PC-3 (cell line): ENCODE measurements around the gene IARS2. TPM values are rescaled to one million over a fixed set of nuclear protein-coding genes. Genes with fewer than 3 reads are reported as not detected.

Source experiments
- ATAC-seq: fragments of 200-7000 bp; cut with Tn5 transposase; 2 replicates; pipeline ENCODE4 v1.9.1; 2020; ENCODE audit warnings: mild to moderate bottlenecking, moderate library complexity
- BruUV-seq: library from RNA; stranded (reverse); fragments of 400-500 nt; replicated peaks from 2 replicates; lab custom pipeline; 2021; lab: Mats Ljungman, UMichigan
- CTCF ChIA-PET: fragments of 300-600 bp; sonication (Branson Sonifier 250); formaldehyde crosslinking; loops from one replicate; lab custom pipeline; 2022; ENCODE audit warnings: antibody characterized with exemption; lab: Charles Lee
- POLR2A ChIA-PET: fragments of 300-600 bp; sonication (Branson Sonifier 250); formaldehyde crosslinking; loops from one replicate; lab custom pipeline; 2022; ENCODE audit warnings: antibody characterized with exemption; ENCODE audit not compliant: unreplicated experiment; lab: Charles Lee
- DNase-seq: peaks from one replicate; pipeline ENCODE4 v3.0.0-alpha.2; 2015
- H2AFZ ChIP-seq: fragments of 300-600 bp; sonication (generic); 2 replicates; pipeline ENCODE4 v1.6.0; 2016; ENCODE audit warnings: antibody characterized with exemption, low read length
- H3F3A ChIP-seq: fragments of 300-600 bp; sonication (generic); one replicate; pipeline ENCODE4 v1.6.0; 2017; ENCODE audit warnings: antibody characterized with exemption, low read length, control low read depth, mild to moderate bottlenecking; ENCODE audit not compliant: unreplicated experiment
- H3K27ac ChIP-seq: fragments of 300-600 bp; sonication (generic); 2 replicates; pipeline ENCODE4 v1.5.1; 2016; ENCODE audit warnings: mild to moderate bottlenecking, low read length
- H3K27me3 ChIP-seq: fragments of 300-600 bp; sonication (generic); 2 replicates; pipeline ENCODE4 v1.6.1; 2016; ENCODE audit warnings: low read length, mixed read lengths
- H3K36me3 ChIP-seq: fragments of 300-600 bp; sonication (generic); 2 replicates; pipeline ENCODE4 v1.6.1; 2016; ENCODE audit warnings: low read depth, mixed run types, low read length, mixed read lengths
- H3K4me1 ChIP-seq: fragments of 300-600 bp; sonication (generic); 2 replicates; pipeline ENCODE4 v1.5.1; 2016; ENCODE audit warnings: low read length; ENCODE audit not compliant: insufficient read depth
- H3K4me2 ChIP-seq: fragments of 300-600 bp; sonication (generic); 2 replicates; pipeline ENCODE4 v1.6.0; 2016; ENCODE audit warnings: low read length
- H3K4me3 ChIP-seq: fragments of 300-600 bp; sonication (generic); 2 replicates; pipeline ENCODE4 v1.5.1; 2016; ENCODE audit warnings: mild to moderate bottlenecking, low read length, mixed read lengths
- H3K79me2 ChIP-seq: fragments of 300-600 bp; sonication (generic); 2 replicates; pipeline ENCODE4 v1.6.1; 2017; ENCODE audit warnings: low read length, mixed read lengths
- H3K9ac ChIP-seq: fragments of 300-600 bp; sonication (generic); 2 replicates; pipeline ENCODE4 v1.6.0; 2016; ENCODE audit warnings: mild to moderate bottlenecking, low read length
- H3K9me2 ChIP-seq: fragments of 300-600 bp; sonication (generic); replicated peaks from 2 replicates; pipeline ENCODE4 v1.6.1; 2016; ENCODE audit warnings: mixed run types, low read length, mixed read lengths
- H3K9me3 ChIP-seq: fragments of 300-600 bp; sonication (generic); 2 replicates; pipeline ENCODE4 v1.6.1; 2016; ENCODE audit warnings: low read length, mixed read lengths
- H4K20me1 ChIP-seq: fragments of 300-600 bp; sonication (generic); 2 replicates; pipeline ENCODE4 v1.6.1; 2016; ENCODE audit warnings: low read length, mixed read lengths
- EZH2 ChIP-seq: fragments of 300-600 bp; sonication (generic); IDR thresholded peaks from one replicate; pipeline ENCODE4 v1.6.1; 2017; ENCODE audit warnings: antibody characterized with exemption, mild to moderate bottlenecking, low read length; ENCODE audit not compliant: unreplicated experiment
- EZH2phosphoT487 ChIP-seq: fragments of 300-600 bp; sonication (generic); IDR thresholded peaks from 2 replicates; pipeline ENCODE4 v1.6.1; 2018; ENCODE audit warnings: mild to moderate bottlenecking, antibody characterized with exemption, low read length, borderline replicate concordance
- intact Hi-C: fragments of 100-400 bp; cut with micrococcal nuclease; formaldehyde crosslinking; loops from 2 replicates; pipeline ENCODE4 v1.9.0; 2023
- total RNA-seq: library from RNA; depleted of rRNA; stranded (reverse); fragments of >200 nt; gene quantifications from 2 replicates; pipeline ENCODE4 v1.2.3, GENCODE V29; 2014
- TF ChIP-seq, protein P1 (sequence below): fragments of 300-600 bp; sonication (generic); conservative IDR thresholded peaks from 2 replicates; pipeline ENCODE4 v1.5.1; 2017; ENCODE audit warnings: antibody characterized with exemption, low read depth, mild to moderate bottlenecking, low read length

Gene IARS2
- total RNA-seq, 1 experiment from 2014 or later, result 152 TPM

DNA sequence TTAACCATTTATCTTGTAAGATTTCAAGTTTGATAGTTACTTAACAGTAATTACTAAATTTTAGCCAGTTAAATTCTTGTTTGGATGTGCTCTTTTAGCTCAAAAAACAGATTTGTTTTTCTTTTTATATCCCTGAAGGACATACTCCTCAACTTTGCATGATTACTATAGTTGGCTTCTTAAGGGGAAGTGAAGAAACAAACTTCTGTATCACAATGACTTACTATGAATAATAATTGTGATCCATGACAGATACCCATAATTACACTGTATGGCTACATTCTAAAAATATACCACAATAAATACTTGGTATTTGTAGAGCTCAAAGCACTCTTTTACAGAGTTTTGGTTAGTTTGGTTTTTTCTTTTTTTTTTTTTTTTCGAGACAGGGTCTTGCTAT, 55.8 kb downstream of the IARS2 start:
- Histone ChIP-seq H3K36me3 (peaks cover 45% of the 10 kb centered on the region), H4K20me1 (0 out of 2 replicates have a peak, but pooled peaks cover 4% of the 10 kb centered on the region), H3K9ac (no peak overlapping the region), H3K79me2 (no peaks in the 10 kb centered on the region), H3K4me2 (no peak overlapping the region), H2AFZ (no peak overlapping the region), H3K4me1 (no peaks in the 10 kb centered on the region), H3F3A (no peaks in the 10 kb centered on the region), H3K9me3 (no peaks in the 10 kb centered on the region), H3K4me3 (no peak overlapping the region), H3K9me2 (no peaks in the 10 kb centered on the region), H3K27ac (no peak overlapping the region), H3K27me3 (no peaks in the 10 kb centered on the region)
- no TSS peak for BruUV-seq
- POLR2A ChIA-PET, result no interaction called here
- DNase-seq, result no peak
- CTCF ChIA-PET, result no interaction called here
- TF ChIP-seq EZH2 (no peak), EZH2phosphoT487 (no peak)
- TF ChIP-seq, protein P1, sequence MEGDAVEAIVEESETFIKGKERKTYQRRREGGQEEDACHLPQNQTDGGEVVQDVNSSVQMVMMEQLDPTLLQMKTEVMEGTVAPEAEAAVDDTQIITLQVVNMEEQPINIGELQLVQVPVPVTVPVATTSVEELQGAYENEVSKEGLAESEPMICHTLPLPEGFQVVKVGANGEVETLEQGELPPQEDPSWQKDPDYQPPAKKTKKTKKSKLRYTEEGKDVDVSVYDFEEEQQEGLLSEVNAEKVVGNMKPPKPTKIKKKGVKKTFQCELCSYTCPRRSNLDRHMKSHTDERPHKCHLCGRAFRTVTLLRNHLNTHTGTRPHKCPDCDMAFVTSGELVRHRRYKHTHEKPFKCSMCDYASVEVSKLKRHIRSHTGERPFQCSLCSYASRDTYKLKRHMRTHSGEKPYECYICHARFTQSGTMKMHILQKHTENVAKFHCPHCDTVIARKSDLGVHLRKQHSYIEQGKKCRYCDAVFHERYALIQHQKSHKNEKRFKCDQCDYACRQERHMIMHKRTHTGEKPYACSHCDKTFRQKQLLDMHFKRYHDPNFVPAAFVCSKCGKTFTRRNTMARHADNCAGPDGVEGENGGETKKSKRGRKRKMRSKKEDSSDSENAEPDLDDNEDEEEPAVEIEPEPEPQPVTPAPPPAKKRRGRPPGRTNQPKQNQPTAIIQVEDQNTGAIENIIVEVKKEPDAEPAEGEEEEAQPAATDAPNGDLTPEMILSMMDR, result no peak
- intact Hi-C loops, result no loop called here
- ATAC-seq, result no peak

DNA sequence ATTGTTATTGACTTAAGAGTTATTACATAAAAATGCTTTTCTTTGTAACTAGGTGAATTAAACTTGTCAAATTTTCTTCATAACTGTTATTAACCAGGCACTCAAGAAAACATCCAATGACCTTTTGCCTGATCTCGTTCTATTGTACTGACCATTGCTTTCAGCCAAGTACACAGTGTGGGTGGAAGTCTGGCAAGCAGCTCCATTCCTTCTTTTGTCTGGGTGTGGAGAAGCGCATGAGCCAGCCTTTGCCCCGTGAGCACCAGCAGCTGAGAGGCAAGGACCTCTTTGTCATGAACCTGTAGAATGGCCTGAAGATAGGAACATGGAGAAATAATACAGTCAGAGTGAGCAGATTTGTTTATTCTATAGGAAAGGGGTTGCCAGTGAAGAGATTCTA, 57.5 kb downstream of the IARS2 start:
- Histone ChIP-seq H3K9me3 (no peaks in the 10 kb centered on the region), H3F3A (no peaks in the 10 kb centered on the region), H3K27ac (no peak overlapping the region), H3K9ac (no peak overlapping the region), H3K9me2 (no peaks in the 10 kb centered on the region), H3K27me3 (no peaks in the 10 kb centered on the region), H3K79me2 (no peaks in the 10 kb centered on the region), H3K4me1 (no peaks in the 10 kb centered on the region), H2AFZ (no peak overlapping the region), H3K4me3 (no peak overlapping the region), H3K4me2 (no peak overlapping the region), H4K20me1 (no peaks in the 10 kb centered on the region), H3K36me3 (peaks cover 44% of the 10 kb centered on the region)
- POLR2A ChIA-PET, result no interaction called here
- TF ChIP-seq EZH2 (no peak), EZH2phosphoT487 (no peak)
- TF ChIP-seq, protein P1, result no peak
- ATAC-seq, result no peak
- DNase-seq, result no peak
- no TSS peak for BruUV-seq
- CTCF ChIA-PET, result no interaction called here
- intact Hi-C loops, result no loop called here

DNA sequence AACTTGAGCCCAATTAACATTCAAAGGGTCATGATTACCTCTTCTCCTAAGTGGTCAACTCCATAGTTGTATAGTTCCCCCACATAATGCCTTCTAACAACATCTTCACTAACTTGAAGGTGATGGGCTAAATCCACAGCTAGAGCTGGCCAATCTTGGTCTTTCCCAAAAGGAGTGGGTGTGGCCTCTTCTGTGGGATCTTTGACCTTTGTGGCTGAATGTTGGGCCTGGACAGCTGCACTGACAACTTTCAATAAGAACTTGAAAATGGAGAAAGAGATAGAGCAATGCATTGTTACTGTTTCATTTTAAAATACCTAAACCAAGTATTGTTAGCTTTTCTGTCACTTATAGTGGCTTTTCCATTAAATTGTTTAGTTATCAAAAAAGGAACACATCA, 59.2 kb downstream of the IARS2 start:
- Histone ChIP-seq H3K36me3 (peaks cover 48% of the 10 kb centered on the region), H3K79me2 (no peaks in the 10 kb centered on the region), H3K4me3 (no peak overlapping the region), H3K4me2 (no peak overlapping the region), H3K27me3 (no peaks in the 10 kb centered on the region), H3K9ac (no peak overlapping the region), H4K20me1 (no peaks in the 10 kb centered on the region), H3K9me3 (no peaks in the 10 kb centered on the region), H2AFZ (no peak overlapping the region), H3K4me1 (no peaks in the 10 kb centered on the region), H3F3A (no peaks in the 10 kb centered on the region), H3K9me2 (no peaks in the 10 kb centered on the region), H3K27ac (no peak overlapping the region)
- BruUV-seq, result no TSS peak
- no peak for DNase-seq
- POLR2A ChIA-PET, result no interaction called here
- ATAC-seq, result no peak
- TF ChIP-seq EZH2 (no peak), EZH2phosphoT487 (no peak)
- TF ChIP-seq, protein P1, result no peak
- CTCF ChIA-PET, result no interaction called here
- intact Hi-C loops, result no loop called here
